Muscle of back (tissue), 11 donors: Measurements from ENCODE around the gene TUT4. TPM values are rescaled to one million over a fixed set of nuclear protein-coding genes. Genes with fewer than 3 reads are reported as not detected.
A peak's percentile ranks its signal among the peaks of the same experiment; 100 is the strongest.

Experiments used
- DNase-seq, 3 donors: peaks; one replicate each; pipeline versions ENCODE4 v3.0.0 to v3.0.0-alpha.2; 2013
- polyA plus RNA-seq, 10 donors: library from polyadenylated mRNA; unstranded; fragments of 120-200 nt; gene quantifications; one replicate each; pipeline ENCODE4 v1.2.1, GENCODE V29; 2013; ENCODE audit not compliant: insufficient read length in 10 of 10

Gene TUT4
- polyA plus RNA-seq, 10 donors = 49.6 to 119 (median 72.0) TPM

- no peak for DNase-seq
Measured at GRCh38 chr1:52477876-52478275, 75.0 kb downstream of the TUT4 start.

GRCh38 chr1:52476943-52477342 is 75.9 kb downstream of the TUT4 start:
- no peak for DNase-seq

- DNase-seq = no peak
Measured at GRCh38 chr1:52474807-52475206, 78.1 kb downstream of the TUT4 start.

GRCh38 chr1:52473039-52473438 is 79.9 kb downstream of the TUT4 start:
- DNase-seq = no peak

- no peak for DNase-seq
Measured at GRCh38 chr1:52472384-52472783, 80.5 kb downstream of the TUT4 start.

- DNase-seq = no peak
Measured at GRCh38 chr1:52469108-52469507, 83.8 kb downstream of the TUT4 start.

GRCh38 chr1:52463891-52464290 is 89.0 kb downstream of the TUT4 start:
- no peak for DNase-seq

GRCh38 chr1:52461821-52462220 is 91.1 kb downstream of the TUT4 start:
- no peak for DNase-seq

GRCh38 chr1:52460694-52461093 is 92.2 kb downstream of the TUT4 start:
- no peak for DNase-seq

GRCh38 chr1:52455686-52456085 is 97.2 kb downstream of the TUT4 start:
- DNase-seq = no peak

GRCh38 chr1:52454779-52455178 is 98.1 kb downstream of the TUT4 start:
- no peak for DNase-seq

GRCh38 chr1:52454127-52454526 is 98.8 kb downstream of the TUT4 start:
- DNase-seq = no peak

- no peak for DNase-seq
Measured at GRCh38 chr1:52444463-52444862, 108.4 kb downstream of the TUT4 start.

- no peak for DNase-seq
Measured at GRCh38 chr1:52439976-52440375, 112.9 kb downstream of the TUT4 start.

- DNase-seq = no peak
Measured at GRCh38 chr1:52436817-52437216, 116.1 kb downstream of the TUT4 start.

GRCh38 chr1:52435650-52436049 is 117.2 kb downstream of the TUT4 start:
- no peak for DNase-seq

GRCh38 chr1:52435211-52435610 is 117.7 kb downstream of the TUT4 start:
- no peak for DNase-seq

- DNase-seq = no peak
Measured at GRCh38 chr1:52432807-52433206, 120.1 kb downstream of the TUT4 start.

GRCh38 chr1:52427152-52427551 is 125.7 kb downstream of the TUT4 start:
- DNase-seq = no peak

- no peak for DNase-seq
Measured at GRCh38 chr1:52426371-52426770, 126.5 kb downstream of the TUT4 start.

- DNase-seq = no peak
Measured at GRCh38 chr1:52424813-52425212, 128.1 kb downstream of the TUT4 start.

GRCh38 chr1:52424231-52424636 is 128.7 kb downstream of the TUT4 start:
- DNase-seq = no peak

- DNase-seq = peak in 1 of 3 donors; percentile 5
Measured at GRCh38 chr1:52423771-52424170, 129.1 kb downstream of the TUT4 start.

- no peak for DNase-seq
Measured at GRCh38 chr1:52423055-52423454, 129.8 kb downstream of the TUT4 start.

GRCh38 chr1:52420713-52421112 is 132.2 kb downstream of the TUT4 start:
- no peak for DNase-seq
